Stimulated activated CD8-positive, alpha-beta memory T cell treated with anti-CD3 and anti-CD28 coated beads, Interleukin-15, amount 100 ng/mL, for 4 hours (primary cell): ENCODE results near the gene ITGB6.

Experiments
- DNase-seq, 2 donors: peaks; one replicate each; pipeline ENCODE4 v3.0.0-alpha.2; 2020; ENCODE audit warnings: low read depth in 2 of 2

The ITGB6 gene

DNA sequence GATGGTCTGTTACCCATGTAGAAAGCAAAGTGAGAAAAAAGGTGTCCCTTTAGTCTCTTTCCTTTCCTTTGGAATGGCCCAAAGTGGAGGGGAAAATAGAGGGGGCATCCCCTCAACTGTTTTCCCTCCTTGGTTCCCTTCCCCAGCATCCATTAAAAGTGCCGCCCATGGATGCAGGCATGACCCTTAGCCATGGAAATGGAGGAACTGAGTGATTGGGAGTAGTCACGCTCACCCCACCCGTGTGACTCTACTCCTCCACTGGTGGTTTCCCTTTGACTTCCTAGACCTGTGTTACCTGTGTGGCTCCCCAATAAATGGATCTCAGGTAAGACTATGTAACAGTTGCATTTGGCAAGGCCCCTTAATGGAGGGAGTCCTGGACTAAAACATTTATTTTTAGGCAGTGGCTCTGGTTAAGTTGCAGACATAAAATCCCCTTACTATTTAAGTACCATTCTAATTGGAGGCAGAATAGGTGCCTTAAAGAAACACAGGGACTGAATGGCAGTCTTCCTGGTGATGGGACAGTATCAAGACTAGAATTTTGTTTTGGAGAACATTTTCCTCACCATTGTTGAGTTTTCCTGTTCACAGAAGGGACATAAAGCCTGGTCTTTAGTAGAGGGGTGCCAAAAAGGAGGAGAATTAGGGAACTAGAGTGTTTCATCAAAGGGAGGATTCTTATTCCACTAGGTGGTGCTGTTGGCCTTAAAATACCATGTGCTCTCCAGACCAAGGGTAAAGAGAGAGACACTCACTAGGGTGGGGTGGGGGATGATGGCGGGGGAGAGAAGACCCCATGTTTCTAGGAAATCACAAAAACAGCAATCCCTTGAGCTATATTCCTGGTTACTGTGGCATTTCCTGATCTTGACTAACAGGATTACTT lies 112.0 kb downstream of the ITGB6 start:
- DNase-seq = no peak

DNA sequence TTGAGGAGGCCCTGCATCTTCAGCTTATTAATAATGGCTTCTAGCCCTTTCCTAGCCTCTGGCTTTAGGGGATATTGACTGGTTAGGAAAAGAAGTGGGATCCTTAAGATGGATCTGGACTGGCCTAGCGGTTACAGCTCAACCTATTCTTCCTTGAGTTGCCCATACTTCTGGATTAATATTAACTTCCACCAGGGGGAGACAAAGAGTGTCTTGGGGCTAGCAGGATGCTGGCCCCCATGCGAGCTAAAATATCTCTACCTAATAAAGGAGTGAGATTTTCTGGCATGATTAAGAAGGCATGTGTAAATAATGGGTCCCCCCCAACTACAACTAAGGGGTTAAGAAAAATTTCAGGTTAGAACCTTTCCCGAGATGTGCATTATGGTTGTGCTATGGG lies 114.4 kb downstream of the ITGB6 start:
- no peak for DNase-seq

DNA sequence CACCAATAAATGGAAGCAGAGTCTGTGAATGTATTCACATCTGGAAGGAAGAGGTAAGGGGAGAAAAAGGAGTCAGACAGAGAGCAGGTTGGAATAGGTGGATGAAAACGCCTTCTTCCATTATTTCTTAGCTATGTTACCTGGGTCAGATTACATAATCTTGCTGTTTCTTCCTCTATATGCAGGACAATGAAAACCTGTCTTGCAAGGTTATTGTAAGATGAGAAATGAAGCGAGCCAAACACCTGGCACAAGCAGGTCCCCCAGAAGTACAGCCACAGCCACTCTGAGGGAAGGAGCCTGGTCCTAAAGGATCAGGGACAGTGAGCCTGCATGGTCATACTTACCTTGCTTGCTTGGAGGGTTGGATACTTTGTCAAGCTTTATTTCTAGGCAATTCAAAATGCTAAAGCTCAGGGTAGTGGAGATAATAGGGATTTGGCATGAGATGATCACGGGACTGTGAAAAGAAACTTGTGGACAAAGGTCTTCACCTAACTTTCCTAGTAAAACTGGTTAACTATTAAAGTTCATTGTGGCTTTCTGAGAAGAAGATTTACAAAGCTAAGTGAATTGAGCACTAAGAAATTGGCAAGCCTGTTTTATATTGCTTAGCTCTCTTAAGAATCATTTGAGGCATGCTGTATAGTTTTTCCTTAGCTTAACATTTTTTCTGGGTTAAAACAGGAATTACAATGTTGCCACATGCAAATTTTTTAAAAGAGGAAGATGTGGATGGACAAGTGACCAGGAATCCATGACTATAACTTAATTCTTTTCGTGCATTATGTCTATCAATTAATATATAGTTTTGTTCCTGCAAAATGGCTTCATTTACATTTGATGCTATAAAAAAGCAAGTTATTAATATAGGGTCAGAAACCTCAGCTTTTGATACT lies 121.9 kb downstream of the ITGB6 start:
- no peak for DNase-seq

DNA sequence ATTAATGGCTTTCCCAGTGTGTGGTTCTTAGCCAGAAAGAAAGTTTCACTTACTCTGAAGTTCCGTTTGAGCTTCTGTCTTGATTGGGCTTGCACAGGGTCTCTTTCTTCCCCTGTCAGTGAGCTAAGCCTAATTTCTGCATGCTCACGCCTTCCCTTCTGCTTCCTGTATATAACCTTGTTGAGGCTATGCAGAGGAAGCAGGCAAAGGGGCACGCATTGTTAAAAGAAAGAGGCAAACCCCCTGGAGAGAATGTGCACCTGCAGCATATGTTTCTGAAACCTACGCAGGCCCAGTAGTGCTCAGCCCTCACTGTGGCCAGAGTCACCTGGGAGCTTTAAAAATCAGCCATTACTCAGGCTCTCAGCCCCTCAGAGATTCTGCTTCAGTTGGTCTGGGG lies 123.2 kb downstream of the ITGB6 start:
- DNase-seq = no peak

DNA sequence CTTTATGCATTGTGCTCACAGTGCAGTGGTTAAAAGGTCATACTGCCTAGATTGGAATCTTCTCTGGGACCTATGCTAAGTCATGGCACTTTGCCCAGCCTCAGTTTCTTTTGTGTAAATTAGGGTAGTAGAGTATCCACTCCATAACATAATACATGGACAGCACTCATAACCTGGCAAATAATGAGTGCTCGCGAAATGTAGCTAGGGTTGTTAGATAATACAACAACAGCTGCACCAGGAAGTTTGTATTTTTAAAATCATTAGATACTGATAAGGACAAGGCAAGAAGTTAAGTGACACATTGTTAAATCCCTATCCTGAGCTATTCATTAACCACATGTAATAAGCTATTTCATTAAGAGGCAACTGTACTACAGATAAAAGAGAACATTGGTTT lies 123.8 kb downstream of the ITGB6 start:
- DNase-seq = no peak

DNA sequence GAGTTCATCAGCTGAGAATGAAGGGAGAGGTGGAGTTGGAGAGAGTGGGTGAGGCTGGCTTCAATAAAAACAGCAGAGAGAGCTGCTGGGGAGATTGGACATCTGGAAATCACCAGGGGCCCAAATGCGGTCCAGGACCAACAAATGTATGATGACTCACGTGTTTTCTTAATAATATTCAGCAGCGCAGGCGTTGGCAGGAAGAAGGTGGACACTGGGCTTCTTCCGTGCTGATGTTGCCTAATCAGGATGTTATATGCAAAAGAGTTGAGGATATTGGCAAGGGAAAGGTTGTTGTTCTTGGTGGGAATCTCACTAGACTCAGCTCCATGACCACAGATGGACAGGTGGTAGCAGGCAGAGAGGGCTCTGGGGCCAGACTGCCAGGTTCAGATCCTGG lies 124.9 kb downstream of the ITGB6 start:
- no peak for DNase-seq

DNA sequence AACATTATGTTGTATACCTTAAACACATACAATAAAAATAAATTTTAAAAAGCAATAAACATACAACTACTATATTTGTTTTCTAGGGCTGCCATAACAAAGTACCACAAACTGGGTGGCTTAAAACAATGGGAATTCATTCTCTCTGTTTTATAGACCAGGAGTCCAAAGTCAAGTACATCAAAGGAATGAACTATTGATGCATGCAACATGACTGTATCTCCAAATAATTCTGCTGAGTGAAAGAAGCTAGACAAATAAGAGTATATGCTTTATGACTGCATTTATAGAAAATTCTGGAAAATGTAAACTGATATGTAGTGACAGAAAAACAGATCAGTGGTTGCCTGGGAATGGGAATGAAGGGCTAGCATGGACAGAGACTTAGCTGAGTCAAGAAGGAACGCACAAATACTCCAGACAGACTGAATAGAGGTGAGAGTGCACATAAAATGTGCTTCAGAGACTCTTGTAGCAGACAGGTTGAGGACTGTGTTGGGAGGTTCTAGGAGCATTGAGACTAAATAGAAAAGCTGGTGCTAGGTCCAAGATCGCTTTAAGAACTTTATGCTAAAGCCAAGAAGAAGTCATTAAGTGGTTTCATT lies 126.7 kb downstream of the ITGB6 start:
- DNase-seq = no peak

DNA sequence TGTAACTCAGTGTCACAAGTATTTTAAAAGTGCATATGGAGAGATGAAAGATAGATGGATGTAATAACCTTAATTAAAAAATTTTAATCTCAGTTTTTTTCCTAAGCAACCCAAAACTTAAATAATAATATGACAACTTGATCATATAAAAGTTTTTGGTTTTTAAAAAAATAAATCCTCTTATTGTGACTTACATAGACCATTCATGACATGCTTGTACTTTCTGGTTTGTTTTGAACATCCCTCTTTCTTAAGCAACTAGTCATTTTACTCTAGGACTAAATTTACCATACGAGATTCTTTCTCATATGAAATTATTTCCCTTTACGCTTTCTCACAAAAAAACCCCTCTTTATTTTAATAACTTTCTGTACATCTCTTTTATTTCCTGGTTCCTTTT lies 131.2 kb downstream of the ITGB6 start:
- no peak for DNase-seq

DNA sequence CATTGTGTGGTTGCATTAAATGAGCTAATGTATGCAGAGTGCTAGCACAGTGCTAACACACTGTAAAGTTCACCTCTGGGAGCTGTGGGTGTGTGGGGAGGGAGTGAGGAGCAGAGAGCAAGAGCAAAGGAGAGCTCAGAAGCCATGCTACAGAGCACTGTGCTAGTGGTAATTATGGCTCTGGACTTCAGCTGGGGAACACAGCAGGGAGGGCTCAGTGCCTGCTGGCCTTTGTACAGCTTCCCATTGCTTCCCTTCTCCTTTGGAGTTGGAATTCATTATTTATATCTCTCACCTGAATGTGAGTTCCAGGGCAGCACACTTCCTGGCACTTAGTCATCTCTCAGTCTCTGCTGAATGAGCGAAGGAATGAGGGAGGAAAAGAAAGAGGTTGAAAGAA lies 135.2 kb downstream of the ITGB6 start:
- no peak for DNase-seq

DNA sequence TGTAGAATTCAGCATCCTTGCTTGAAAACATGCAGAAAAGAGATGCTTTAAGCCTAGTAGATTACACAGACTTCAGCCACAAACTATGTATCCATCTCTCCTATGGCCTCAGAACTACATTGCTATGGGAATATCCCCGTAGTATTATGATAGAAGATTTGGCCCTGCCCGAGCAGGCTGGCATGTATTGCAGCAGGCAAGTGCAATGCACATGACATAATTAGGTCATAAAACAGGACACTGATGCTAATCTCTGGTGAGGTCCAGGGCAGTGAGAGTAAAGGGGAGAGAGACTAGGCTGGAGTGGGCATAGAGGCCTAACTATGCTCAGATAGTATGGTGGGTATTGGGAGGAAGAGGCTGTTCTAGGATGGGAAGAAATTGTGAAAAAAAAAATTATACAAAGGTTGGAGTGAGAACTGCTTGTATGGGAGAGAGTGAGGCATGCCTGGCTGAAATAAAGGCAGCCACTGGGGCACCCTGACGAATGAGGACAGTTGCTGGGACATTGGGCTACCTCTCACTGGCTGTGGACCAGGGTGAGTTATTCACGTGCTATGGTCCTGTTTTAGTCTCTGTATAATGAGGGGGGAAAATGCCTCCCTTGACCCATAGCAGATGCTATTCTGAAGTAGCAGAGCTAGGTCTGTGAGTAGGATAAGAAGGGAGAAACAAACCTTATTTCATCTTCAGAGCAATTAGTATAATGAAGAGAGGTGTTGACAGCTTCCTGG lies 136.0 kb downstream of the ITGB6 start:
- no peak for DNase-seq

DNA sequence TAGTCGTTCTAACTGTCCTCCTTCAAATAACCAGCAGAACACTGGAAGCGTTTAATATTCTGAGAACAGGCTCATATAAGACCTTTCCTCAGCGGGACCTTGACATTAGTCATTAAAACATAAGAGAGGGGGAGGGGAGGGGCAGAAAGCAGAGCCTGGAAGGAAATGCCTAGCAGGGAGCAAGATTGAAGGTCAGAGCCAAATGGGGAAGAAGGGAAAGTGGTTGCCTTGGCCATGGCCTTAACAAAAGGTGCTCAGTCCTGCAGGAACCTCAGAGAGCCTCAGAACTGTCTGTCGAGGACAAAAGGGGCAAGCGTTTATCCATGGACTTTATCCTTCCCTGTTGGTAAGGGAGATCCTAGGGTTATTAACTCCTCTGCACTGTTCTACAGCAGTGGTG lies 136.8 kb downstream of the ITGB6 start:
- DNase-seq = no peak

DNA sequence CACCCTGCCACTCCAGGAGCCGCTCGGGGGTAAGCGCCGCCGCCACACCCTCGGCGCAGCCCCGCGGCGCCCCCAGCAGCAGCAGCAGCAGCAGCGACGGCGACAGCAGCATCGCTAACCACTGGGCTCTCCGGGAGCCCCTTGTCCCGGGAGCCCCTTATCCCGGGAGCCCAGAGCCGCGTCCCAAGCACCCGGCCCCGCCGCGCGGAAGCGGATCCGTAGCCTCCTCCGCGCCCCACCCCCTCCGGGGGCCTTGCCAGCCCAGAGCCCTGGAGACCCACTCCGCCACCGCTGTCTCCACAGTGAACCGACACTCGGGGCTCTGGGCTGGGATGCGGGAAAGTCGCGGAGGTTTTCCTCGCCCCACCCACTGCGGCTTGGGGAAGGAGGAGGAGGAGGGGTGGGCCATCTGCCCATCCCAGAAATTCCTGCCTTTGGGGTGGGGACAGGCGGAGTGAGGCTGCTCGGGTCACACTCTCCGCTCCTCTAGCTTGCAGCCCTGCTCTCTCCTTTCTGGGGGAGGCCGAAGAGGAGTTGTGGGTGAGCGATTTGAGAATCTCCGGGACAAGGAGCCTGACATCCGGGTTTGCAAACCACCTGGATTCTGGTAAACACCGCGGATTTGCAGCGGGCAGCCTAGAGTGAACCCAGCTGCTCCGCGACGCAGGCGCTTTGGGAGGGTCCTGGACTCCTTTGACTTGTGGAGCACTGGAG lies 137.6 kb downstream of the ITGB6 start, which contains the start of gene PLA2R1:
PLA2R1 (minus strand) TSS at position 324 of the 714 bp plus-strand sequence; CDS start at position 112, 212 bp downstream.
- no peak for DNase-seq

DNA sequence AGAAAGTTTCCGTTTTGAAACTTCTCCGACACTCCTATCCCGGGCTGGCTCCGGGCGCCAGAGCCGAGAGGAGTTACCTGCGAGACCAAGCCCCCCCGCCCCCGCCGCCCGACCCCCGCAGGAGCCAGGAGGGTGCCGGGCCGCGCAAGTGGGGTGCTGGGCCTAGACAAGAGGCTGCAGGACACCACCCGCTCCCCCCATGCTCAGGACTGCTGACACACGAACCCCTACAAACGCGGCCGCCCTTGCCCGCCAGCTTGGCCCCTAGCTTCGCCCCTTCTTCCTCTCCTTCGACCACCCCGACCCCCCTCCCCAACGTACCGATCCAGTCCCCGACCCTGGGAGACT lies 138.2 kb downstream of the ITGB6 start:
- DNase-seq = no peak

DNA sequence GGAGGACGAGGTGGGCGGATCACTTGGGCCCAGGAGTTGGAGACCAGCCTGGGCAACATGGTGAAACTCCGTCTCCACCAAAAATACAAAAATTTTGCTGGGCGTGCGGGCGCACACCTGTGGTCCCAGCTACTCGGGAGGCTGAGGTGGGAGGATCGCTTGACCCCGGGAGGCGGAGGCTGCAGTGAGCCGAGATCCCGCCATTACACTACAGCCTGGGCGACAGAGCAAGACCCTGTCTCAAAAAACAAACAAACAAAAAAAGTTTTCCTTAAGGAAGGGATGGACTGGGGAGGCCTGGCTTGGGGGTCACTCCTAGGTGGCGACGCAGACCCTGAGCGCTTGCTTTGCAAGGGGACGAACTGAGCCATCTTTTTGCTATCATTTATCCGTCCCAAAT lies 138.5 kb downstream of the ITGB6 start:
- no peak for DNase-seq

DNA sequence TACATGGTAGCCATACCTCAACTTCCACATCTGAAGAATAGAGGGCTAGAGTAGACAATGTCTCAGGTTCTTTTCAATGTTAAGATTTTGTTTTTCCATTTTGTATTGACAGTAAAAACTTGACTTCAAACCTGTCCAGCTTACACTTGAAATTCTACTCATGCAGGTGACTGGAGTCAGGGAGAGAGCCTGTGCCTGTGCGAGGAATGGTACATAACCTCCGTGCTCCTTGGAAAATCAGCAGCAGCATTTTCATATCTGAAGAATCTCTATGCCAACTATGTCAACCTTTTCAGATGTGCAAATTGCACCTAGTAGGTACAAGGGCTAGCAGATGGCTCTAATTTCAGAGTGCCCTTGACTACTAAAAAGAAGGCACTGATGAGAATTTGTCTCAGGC lies 139.8 kb downstream of the ITGB6 start:
- DNase-seq = no peak

DNA sequence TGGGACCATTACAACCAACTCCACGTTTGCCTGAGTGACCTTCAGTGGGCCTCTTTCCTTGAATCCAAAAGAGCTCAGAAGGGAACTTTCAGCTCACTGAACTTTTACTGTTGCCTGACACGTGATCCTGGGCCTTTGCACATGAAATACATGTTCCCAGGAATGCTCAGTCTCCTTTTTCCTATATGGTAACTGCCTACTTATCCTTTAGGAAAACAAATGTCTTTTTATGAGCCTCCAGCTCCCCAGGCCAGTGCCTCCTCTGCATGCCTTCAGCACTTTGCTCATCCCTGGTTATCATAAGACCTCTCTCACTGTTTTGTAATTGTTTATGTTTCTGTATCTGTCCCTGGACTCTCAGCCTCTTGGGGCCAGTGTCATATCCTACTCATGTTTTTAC lies 142.7 kb downstream of the ITGB6 start:
- DNase-seq = no peak

DNA sequence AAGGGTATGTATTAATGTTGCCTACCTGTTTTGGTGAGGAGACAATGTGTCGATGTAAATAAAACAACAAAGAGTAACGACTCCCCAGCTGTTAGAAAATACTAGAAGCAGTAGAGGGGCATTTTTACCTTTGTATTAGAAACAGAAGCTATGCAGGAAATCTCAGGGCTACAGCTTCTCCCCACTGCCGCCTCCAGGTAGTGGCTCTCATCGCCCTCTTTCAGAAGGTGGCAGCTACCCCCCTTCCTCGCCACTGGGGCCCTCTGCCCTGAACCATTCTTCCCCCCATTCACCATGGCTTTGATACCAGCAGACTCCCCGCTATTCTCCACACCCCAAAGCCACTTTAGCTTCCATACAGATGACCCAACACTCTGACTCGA lies 144.4 kb downstream of the ITGB6 start:
- no peak for DNase-seq

DNA sequence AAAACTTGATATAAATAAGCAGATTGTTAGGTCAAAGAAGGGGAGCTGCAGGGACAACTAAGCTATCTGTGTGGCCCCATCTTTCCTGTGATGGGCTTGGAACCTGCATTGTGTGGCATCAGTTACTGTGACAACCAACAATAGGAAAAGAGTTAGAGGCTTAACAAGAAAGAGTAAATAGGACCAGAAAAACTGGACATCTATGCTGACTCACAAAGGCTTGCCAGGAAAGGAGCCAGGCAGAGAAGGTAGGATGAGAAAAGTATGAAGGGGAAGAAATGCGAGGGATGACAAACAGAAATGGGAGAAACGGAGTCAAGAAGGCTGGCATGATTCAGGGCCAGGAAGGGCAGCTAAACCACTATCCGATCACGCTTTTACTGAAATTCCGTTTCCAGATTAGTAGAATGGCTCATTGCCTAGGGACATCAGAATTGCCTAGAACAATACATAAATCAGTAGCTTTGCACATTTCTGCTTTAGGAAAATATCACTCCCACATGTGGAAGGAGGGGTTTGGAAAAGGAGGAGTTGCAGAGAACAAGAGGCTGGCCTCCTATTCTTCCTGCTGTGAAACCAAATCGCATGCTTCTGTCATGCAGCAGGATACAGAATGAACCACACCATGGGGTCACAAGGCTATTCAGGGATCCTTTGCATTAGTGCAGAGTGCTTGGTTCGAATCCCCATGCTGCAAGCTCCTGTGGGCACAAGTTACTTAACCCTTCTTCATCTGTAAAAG lies 144.9 kb downstream of the ITGB6 start:
- DNase-seq = no peak

DNA sequence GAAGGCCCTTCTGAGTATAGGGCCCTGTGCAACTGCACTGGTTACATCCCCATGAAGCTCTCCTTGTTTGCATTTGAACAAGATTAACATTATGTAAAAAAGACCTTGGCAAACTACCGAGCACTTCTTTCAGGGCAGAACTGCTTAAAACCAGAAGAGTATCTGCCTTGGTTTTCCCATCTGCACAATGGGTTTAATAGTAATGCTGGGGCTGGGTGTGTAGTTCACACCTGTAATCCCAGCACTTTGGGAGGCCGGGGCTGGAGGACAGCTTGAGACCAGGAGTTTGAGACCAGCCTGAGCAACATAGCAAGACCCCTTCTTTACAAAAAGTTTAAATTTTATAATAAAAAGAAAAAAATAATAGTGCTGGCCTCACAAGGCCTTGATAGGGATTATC lies 146.1 kb downstream of the ITGB6 start:
- DNase-seq = no peak

DNA sequence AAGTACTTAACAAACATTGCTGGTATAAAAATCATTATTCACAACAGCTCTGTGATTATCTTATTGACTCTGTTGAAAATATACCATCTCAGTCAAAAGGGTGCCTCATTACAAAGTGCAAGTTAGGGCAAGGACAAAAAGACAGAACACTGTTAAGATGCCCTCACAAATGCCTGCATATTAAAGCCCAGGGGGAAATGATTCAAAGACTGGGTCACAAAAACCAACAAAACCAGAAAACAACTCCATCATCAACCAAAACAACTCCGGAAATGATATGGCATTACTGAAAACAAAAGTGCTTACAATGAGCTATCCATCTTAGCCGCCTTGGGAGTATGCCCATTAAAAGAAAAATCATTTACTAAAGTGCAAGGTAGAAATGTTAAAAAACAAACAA lies 147.5 kb downstream of the ITGB6 start:
- no peak for DNase-seq
